ENCODE data around the gene MIA2.

DNA sequence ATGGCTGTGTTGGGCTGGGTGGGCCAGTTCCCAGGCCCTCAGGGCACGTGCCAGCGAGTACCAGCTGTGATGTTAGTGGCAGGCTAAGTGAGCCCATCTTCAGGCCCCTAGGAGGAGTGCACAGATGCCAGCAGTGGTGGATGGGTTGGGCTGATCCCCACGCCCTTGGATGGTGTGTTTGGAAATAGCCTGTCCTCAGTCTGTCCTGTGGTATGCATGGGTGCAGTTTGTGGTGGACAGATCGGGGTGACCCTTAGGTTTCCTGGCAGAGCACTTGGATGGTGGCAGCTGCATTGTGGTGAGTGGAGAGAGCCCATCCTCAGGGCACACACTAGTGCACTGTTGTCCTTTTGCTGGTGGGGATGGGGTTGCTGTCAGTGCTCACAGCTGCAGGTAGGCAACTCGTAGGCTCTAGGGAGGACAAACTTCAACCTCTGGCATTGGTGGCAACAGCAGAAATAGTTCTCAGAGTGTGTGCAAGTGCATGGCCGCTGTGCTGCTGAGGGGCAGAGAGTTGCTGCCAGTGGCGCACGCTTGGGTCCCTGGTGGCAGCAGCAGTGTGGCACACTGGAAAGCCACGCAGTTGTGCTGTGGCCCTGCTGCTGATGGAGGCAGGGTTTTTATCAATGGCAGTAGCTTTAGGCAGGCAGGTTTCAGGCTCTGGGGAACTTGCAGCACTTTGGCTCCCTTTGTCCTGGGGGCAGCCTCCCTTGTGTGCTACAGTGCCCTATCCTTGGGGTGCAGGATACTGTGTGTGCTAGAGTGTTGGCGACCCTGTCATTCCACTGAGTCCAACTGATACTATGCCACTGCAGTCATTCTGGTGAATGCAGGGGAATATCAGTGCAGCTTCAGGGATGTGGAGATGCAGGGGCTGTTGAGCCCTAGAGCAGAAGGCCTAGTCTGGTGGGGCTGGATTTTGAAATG lies 133.0 kb downstream of the MIA2 start:
- TF ChIP-seq, protein P1, sequence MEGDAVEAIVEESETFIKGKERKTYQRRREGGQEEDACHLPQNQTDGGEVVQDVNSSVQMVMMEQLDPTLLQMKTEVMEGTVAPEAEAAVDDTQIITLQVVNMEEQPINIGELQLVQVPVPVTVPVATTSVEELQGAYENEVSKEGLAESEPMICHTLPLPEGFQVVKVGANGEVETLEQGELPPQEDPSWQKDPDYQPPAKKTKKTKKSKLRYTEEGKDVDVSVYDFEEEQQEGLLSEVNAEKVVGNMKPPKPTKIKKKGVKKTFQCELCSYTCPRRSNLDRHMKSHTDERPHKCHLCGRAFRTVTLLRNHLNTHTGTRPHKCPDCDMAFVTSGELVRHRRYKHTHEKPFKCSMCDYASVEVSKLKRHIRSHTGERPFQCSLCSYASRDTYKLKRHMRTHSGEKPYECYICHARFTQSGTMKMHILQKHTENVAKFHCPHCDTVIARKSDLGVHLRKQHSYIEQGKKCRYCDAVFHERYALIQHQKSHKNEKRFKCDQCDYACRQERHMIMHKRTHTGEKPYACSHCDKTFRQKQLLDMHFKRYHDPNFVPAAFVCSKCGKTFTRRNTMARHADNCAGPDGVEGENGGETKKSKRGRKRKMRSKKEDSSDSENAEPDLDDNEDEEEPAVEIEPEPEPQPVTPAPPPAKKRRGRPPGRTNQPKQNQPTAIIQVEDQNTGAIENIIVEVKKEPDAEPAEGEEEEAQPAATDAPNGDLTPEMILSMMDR (IDR thresholded peaks at IDR 0.05; ENCODE audit: poor library complexity) = no peak
- TF ChIP-seq EZH2phosphoT487 (IDR thresholded peaks at IDR 0.05; ENCODE audit: low read depth, severe bottlenecking, unreplicated experiment) = no peak
- TF ChIP-seq EZH2 (IDR thresholded peaks at IDR 0.05; ENCODE audit: borderline replicate concordance) = no peak

Measured in hepatocyte (in vitro differentiated cells).